Neural crest cell (in vitro differentiated cells): ENCODE results near the gene HSPA8. TPM values are rescaled to one million over a fixed set of nuclear protein-coding genes. Genes with fewer than 3 reads are reported as not detected.
"Not testable (repeated sequence)": the region's sequence is repeated elsewhere in the genome, so short reads cannot be mapped to it uniquely, and the experiment has no call there.

Experiments used
- DNase-seq: peaks from one replicate; pipeline ENCODE4 v3.0.0; 2021; ENCODE audit warnings: low read depth, mixed read lengths, low spot score
- H3K27ac Mint-ChIP-seq: one replicate; pipeline ENCODE4 v1.8.0; 2021; ENCODE audit warnings: mild to moderate bottlenecking, mixed read lengths; ENCODE audit not compliant: unreplicated experiment
- H3K27me3 Mint-ChIP-seq: 2 replicates; pipeline ENCODE4 v1.8.0; 2021; ENCODE audit warnings: low read depth, mild to moderate bottlenecking, mixed read lengths
- H3K36me3 Mint-ChIP-seq: 2 replicates; pipeline ENCODE4 v1.8.0; 2021; ENCODE audit warnings: low read depth, mild to moderate bottlenecking, mixed read lengths
- H3K4me1 Mint-ChIP-seq: 2 replicates; pipeline ENCODE4 v1.8.0; 2021; ENCODE audit warnings: mixed read lengths
- H3K4me3 Mint-ChIP-seq: one replicate; pipeline ENCODE4 v1.8.0; 2021; ENCODE audit warnings: mild to moderate bottlenecking, mixed read lengths
- H3K9me3 Mint-ChIP-seq: 2 replicates; pipeline ENCODE4 v1.8.0; 2021; ENCODE audit warnings: mixed read lengths
- CTCF ChIP-seq: fragments of 200-600 bp; sonication (generic); conservative IDR thresholded peaks from 2 replicates; pipeline ENCODE4 v1.5.0; 2021; ENCODE audit warnings: antibody characterized with exemption, mild to moderate bottlenecking
- total RNA-seq: library from RNA; stranded (reverse); gene quantifications from 2 replicates; pipeline ENCODE4 v1.2.1, GENCODE V29; 2021

HSPA8 gene
- total RNA-seq, 1 donor from 2014 or later: 1,559 TPM

- Mint-ChIP-seq H3K36me3 (no peaks in the 10 kb centered on the region), H3K27me3 (no peaks in the 10 kb centered on the region), H3K9me3 (no peaks in the 10 kb centered on the region), H3K4me3 (no peak overlapping the region), H3K27ac (no peak overlapping the region), H3K4me1 (peaks cover 9% of the 10 kb centered on the region)
- peak; percentile 16 for DNase-seq
- peak; percentile 71 for TF ChIP-seq CTCF
Observed at GRCh38 chr11:123103326-123103980, 41.5 kb upstream of the HSPA8 start.

- Mint-ChIP-seq H3K27me3 (no peaks in the 10 kb centered on the region), H3K4me1 (peaks cover 5% of the 10 kb centered on the region), H3K4me3 (no peak overlapping the region), H3K27ac (no peak overlapping the region), H3K9me3 (no peaks in the 10 kb centered on the region), H3K36me3 (no peaks in the 10 kb centered on the region)
- DNase-seq: no peak
- no peak for TF ChIP-seq CTCF
Observed at GRCh38 chr11:123100379-123101085, 38.6 kb upstream of the HSPA8 start.

- H3K4me1 Mint-ChIP-seq: peaks cover 5% of the 10 kb centered on the region
- no peak for DNase-seq
- H3K27ac Mint-ChIP-seq: no peak overlapping the region
- H3K4me3 Mint-ChIP-seq: no peak overlapping the region
- no peak for TF ChIP-seq CTCF
- no peaks in the 10 kb centered on the region for H3K36me3 Mint-ChIP-seq
- H3K27me3 Mint-ChIP-seq: no peaks in the 10 kb centered on the region
- H3K9me3 Mint-ChIP-seq: no peaks in the 10 kb centered on the region
Observed at GRCh38 chr11:123098990-123099389, 37.1 kb upstream of the HSPA8 start.

GRCh38 chr11:123093739-123094138, 31.8 kb upstream of the HSPA8 start:
- no peaks in the 10 kb centered on the region for H3K9me3 Mint-ChIP-seq
- DNase-seq: no peak
- no peaks in the 10 kb centered on the region for H3K4me1 Mint-ChIP-seq
- no peaks in the 10 kb centered on the region for H3K27me3 Mint-ChIP-seq
- H3K36me3 Mint-ChIP-seq: no peaks in the 10 kb centered on the region
- TF ChIP-seq CTCF: no peak
- no peak overlapping the region for H3K4me3 Mint-ChIP-seq
- no peak overlapping the region for H3K27ac Mint-ChIP-seq

- TF ChIP-seq CTCF: no peak
- no peak for DNase-seq
- Mint-ChIP-seq H3K9me3 (no peaks in the 10 kb centered on the region), H3K4me1 (no peaks in the 10 kb centered on the region), H3K27me3 (no peaks in the 10 kb centered on the region), H3K4me3 (no peak overlapping the region), H3K36me3 (no peaks in the 10 kb centered on the region), H3K27ac (no peak overlapping the region)
Observed at GRCh38 chr11:123091506-123091905, 29.6 kb upstream of the HSPA8 start.

- not testable (repeated sequence) for DNase-seq, H3K27me3 Mint-ChIP-seq, H3K27ac Mint-ChIP-seq, H3K4me1 Mint-ChIP-seq, H3K9me3 Mint-ChIP-seq, H3K4me3 Mint-ChIP-seq, H3K36me3 Mint-ChIP-seq
Observed at GRCh38 chr11:123090168-123090567, 28.2 kb upstream of the HSPA8 start.

GRCh38 chr11:123088896-123089295, 27.0 kb upstream of the HSPA8 start:
- H3K36me3 Mint-ChIP-seq, H3K27me3 Mint-ChIP-seq, DNase-seq, H3K4me3 Mint-ChIP-seq, H3K27ac Mint-ChIP-seq, H3K9me3 Mint-ChIP-seq, H3K4me1 Mint-ChIP-seq: not testable (repeated sequence)

- H3K9me3 Mint-ChIP-seq, DNase-seq, H3K27me3 Mint-ChIP-seq, H3K27ac Mint-ChIP-seq, H3K4me1 Mint-ChIP-seq, H3K4me3 Mint-ChIP-seq, H3K36me3 Mint-ChIP-seq: not testable (repeated sequence)
Observed at GRCh38 chr11:123087657-123088056, 25.7 kb upstream of the HSPA8 start.
